Vagina (tissue), 2 donors: ENCODE data around the gene PELI2.

ENCODE experiments used
- CTCF ChIP-seq, 3 experiments: fragments of 450-650 bp in 2 of 3; fragments of 200-600 bp in 1 of 3; sonication (generic) in 1 of 3; IDR thresholded peaks; one replicate each; pipeline ENCODE4 v1.5.1; 2017 to 2019; ENCODE audit warnings: antibody characterized with exemption in 3 of 3, mild to moderate bottlenecking in 2 of 3, moderate library complexity in 2 of 3
- POLR2A ChIP-seq, 2 donors: fragments of 450-650 bp; IDR thresholded peaks; one replicate each; pipeline ENCODE4 v1.6.1; 2017; ENCODE audit warnings: antibody characterized with exemption in 2 of 2, mild to moderate bottlenecking in 2 of 2, moderate library complexity in 2 of 2

DNA sequence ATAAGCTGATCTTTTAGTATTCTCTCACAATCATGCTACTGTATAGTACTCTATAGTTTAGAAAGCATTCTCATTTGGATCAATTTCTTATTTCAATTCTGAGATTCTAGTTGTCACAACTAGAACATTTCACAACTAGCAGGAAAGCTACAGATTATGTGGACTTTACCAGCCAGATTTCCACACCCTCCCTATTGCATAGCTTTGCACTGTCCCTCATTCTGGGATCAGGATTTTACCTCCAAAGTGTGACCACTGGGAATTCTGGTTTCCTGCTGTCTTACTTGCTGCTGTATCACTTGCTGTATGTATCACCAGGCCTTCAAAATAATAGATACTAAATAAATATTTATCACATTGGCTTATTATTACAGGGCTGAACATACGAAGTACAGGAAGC is 10.2 kb upstream of the PELI2 start:
- no peak for TF ChIP-seq POLR2A (IDR thresholded peaks at IDR 0.05)
- TF ChIP-seq CTCF (IDR thresholded peaks at IDR 0.05) = no peak
